Natural killer cell (primary cell): ENCODE results near the gene ERAL1. TPM values are rescaled to one million over a fixed set of nuclear protein-coding genes. Genes with fewer than 3 reads are reported as not detected.
"Not testable (repeated sequence)": the region's sequence is repeated elsewhere in the genome, so short reads cannot be mapped to it uniquely, and the experiment has no call there.

Experiments used
- ATAC-seq, 3 donors: fragments of 150-1000 bp in 2 of 3; fragments of 200-7000 bp in 1 of 3; cut with Tn5 transposase; 1 replicate in 1 of 3; 2 replicates in 2 of 3; pipeline ENCODE4 v1.10.0; 2021; ENCODE audit warnings: mild to moderate bottlenecking in 2 of 3, moderate library complexity in 2 of 3
- DNase-seq, 2 donors: peaks; one replicate each; pipeline versions ENCODE4 v3.0.0 to v3.0.0-alpha.2; 2013 to 2021; ENCODE audit warnings: mixed read lengths in 1 of 2
- H3K27ac ChIP-seq: one replicate; pipeline ENCODE4 v1.5.1; 2013; ENCODE audit warnings: mild to moderate bottlenecking, low read length
- H3K27me3 ChIP-seq: one replicate; pipeline ENCODE4 v1.6.1; 2013; ENCODE audit warnings: low read length; ENCODE audit not compliant: control insufficient read depth, insufficient read depth
- H3K36me3 ChIP-seq: one replicate; pipeline ENCODE4 v1.6.1; 2013; ENCODE audit warnings: low read length; ENCODE audit not compliant: control insufficient read depth, insufficient read depth
- H3K4me1 ChIP-seq: one replicate; pipeline ENCODE4 v1.6.1; 2013; ENCODE audit warnings: low read length; ENCODE audit not compliant: control insufficient read depth, insufficient read depth
- H3K4me3 ChIP-seq: one replicate; pipeline ENCODE4 v1.5.1; 2013; ENCODE audit warnings: low read length
- H3K9me3 ChIP-seq: one replicate; pipeline ENCODE4 v1.6.1; 2013; ENCODE audit warnings: low read length; ENCODE audit not compliant: control insufficient read depth, insufficient read depth
- H3K27ac Mint-ChIP-seq, 2 donors: one replicate each; pipeline ENCODE4 v1.8.0; 2022; ENCODE audit warnings: mild to moderate bottlenecking in 2 of 2, mixed read lengths in 2 of 2, moderate library complexity in 1 of 2
- H3K27me3 Mint-ChIP-seq, 2 donors: one replicate each; pipeline ENCODE4 v1.8.0; 2022; ENCODE audit warnings: low read depth in 2 of 2, mixed read lengths in 2 of 2
- H3K36me3 Mint-ChIP-seq: one replicate; pipeline ENCODE4 v1.8.0; 2022; ENCODE audit warnings: mixed read lengths
- H3K4me1 Mint-ChIP-seq, 2 donors: one replicate each; pipeline ENCODE4 v1.8.0; 2022; ENCODE audit warnings: mixed read lengths in 2 of 2
- H3K4me3 Mint-ChIP-seq: one replicate; pipeline ENCODE4 v1.8.0; 2022; ENCODE audit warnings: mild to moderate bottlenecking, moderate library complexity, mixed read lengths
- H3K9me3 Mint-ChIP-seq, 2 donors: one replicate each; pipeline ENCODE4 v1.8.0; 2022; ENCODE audit warnings: mixed read lengths in 2 of 2
- CTCF ChIP-seq: fragments of 200-600 bp; IDR thresholded peaks from one replicate; pipeline ENCODE4 v1.8.0; 2022; ENCODE audit warnings: antibody characterized with exemption
- WGBS: methylation state at CpG from one replicate; pipeline ENCODE4 v1.1.7; 2013; ENCODE audit warnings: missing lambda C conversion rate; ENCODE audit not compliant: insufficient coverage; 5-methylcytosine and 5-hydroxymethylcytosine counted together
- intact Hi-C: fragments of 100-400 bp; cut with micrococcal nuclease; formaldehyde crosslinking; loops from one replicate; pipeline ENCODE4 v1.14.2; 2022
- total RNA-seq, 4 donors: library from RNA; stranded (reverse); fragments of 120-200 nt in 1 of 4; gene quantifications; one replicate each; pipeline versions ENCODE4 v1.2.3 to v1.2.4, GENCODE V29; 2013 to 2022

ERAL1 gene
- total RNA-seq, 3 donors from 2014 or later (not counting 1 experiment from before 2014, with no cell fraction given): 20.9 to 35.2 (median 27.3) TPM

DNA sequence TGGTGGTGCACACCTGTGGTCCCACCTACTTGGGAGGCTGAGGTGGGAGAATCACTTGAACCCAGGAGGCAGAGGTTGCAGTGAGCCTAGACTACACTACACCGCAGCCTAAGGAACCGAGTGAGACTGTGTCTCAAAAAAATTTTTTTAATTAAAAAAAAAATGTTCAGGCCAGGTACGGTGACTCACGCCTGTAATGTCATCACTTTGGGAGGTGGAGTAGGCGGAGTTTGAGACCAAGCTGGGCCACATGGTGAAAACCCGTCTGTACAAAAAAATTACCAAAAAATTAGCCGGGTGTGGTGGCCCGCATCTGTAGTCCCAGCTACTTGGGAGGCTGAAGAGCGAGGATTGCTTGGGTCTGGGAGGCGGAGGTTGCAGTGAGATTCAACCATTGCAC lies 8.6 kb upstream of the ERAL1 start:
- H3K9me3 Mint-ChIP-seq: no peaks in the 10 kb centered on the region
- no peak overlapping the region for H3K27ac Mint-ChIP-seq
- H3K27ac ChIP-seq: no peak overlapping the region
- no peaks in the 10 kb centered on the region for H3K36me3 ChIP-seq
- peaks cover 13% of the 10 kb centered on the region in 2 donors for H3K4me1 Mint-ChIP-seq
- no peak for TF ChIP-seq CTCF
- no peak overlapping the region for H3K4me3 Mint-ChIP-seq
- DNase-seq: no peak
- no peaks in the 10 kb centered on the region for H3K9me3 ChIP-seq
- no peaks in the 10 kb centered on the region for H3K36me3 Mint-ChIP-seq
- H3K27me3 Mint-ChIP-seq: no peaks in the 10 kb centered on the region
- no peak overlapping the region for H3K4me3 ChIP-seq
- intact Hi-C loops: loop anchor here (10.0 kb wide), 1 partner anchor 49 kb away; the partner anchor contains the start of gene FLOT2
- no peaks in the 10 kb centered on the region for H3K27me3 ChIP-seq
- ATAC-seq: no peak
- H3K4me1 ChIP-seq: peaks cover 16% of the 10 kb centered on the region
- WGBS: 91% methylated on average over 10 of the region's 10 CpGs

DNA sequence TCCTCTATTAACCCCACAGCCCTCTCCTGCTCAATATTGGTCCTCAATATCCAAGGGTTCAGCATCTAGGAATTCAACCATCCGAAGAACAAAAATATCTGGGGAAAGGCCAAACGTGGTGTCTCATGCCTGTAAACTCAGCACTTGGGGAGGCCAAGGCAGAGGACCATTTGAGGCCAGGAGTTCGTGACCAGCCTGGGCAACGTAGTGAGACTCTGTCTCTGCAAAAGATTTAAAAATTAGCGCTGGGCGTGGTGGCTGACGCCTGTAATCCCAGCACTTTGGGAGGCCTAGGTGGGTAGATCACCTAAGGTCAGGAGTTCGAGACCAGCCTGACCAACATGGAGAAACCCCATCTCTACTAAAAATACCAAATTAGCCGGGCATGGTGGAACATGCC lies 8.1 kb upstream of the ERAL1 start:
- DNase-seq, H3K9me3 ChIP-seq, H3K27me3 Mint-ChIP-seq, H3K9me3 Mint-ChIP-seq, H3K4me3 ChIP-seq, H3K4me3 Mint-ChIP-seq, H3K27ac ChIP-seq, H3K27me3 ChIP-seq, H3K27ac Mint-ChIP-seq, H3K36me3 ChIP-seq, ATAC-seq, H3K36me3 Mint-ChIP-seq: not testable (repeated sequence)
- peaks cover 11% of the 10 kb centered on the region for H3K4me1 ChIP-seq
- WGBS: 93% methylated on average over 9 of the region's 9 CpGs
- H3K4me1 Mint-ChIP-seq: peaks cover 11% of the 10 kb centered on the region in 2 donors
- intact Hi-C loops: loop anchor here (10.0 kb wide), 1 partner anchor 48 kb away; the partner anchor contains the start of gene FLOT2

DNA sequence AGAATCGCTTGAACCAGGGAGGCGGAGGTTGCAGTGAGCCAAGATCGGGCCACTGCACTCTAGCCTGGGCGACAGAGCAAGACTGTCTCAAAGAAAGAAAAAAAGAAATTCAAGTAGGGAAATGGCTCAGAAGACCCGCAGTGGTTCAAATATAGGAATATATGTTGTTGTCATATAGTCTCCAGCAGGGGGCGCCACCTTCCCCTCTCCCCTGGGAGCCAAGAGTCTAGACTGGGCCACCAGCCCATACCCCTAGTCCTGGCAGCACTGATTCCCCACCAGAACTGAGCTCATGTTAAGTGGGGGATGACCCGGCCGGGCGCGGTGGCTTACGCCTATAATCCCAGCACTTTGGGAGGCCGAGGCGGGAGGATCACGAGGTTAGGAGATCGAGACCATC lies 6.1 kb upstream of the ERAL1 start:
- ATAC-seq (peak; percentile 65 to 69 (median 65)), DNase-seq (peak; percentile 44 to 74)
- not testable (repeated sequence) for H3K36me3 Mint-ChIP-seq, H3K4me3 ChIP-seq, H3K27ac Mint-ChIP-seq, H3K9me3 Mint-ChIP-seq, H3K9me3 ChIP-seq, H3K4me1 ChIP-seq, H3K4me1 Mint-ChIP-seq, H3K27me3 ChIP-seq, H3K36me3 ChIP-seq, H3K4me3 Mint-ChIP-seq, H3K27ac ChIP-seq, H3K27me3 Mint-ChIP-seq
- WGBS: 87% methylated on average over 15 of the region's 15 CpGs
- intact Hi-C loops: loop anchor here (10.0 kb wide), 1 partner anchor 46 kb away; the partner anchor contains the start of gene FLOT2
- TF ChIP-seq CTCF: peak; percentile 45

DNA sequence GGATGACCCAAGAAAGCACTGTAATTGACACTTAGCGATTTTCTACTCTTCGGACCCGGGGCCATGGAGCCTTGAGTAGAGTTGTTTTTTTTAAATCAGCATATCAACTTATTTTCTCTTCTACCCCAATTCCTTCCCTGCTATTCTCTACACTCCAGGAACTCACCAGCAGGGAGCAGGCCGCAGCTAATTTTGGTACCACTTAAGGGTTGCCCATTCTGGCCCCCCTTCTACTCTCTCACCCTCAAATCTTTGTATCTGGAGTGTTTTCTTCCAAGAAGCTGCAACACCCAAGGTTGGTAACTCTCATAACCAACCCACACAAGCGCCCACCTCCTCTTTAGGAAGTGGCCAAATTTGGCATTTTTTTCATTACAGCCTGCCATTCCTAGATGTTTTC lies 5.5 kb upstream of the ERAL1 start:
- DNase-seq (no peak), ATAC-seq (no peak)
- H3K36me3 Mint-ChIP-seq: no peaks in the 10 kb centered on the region
- Histone ChIP-seq H3K36me3 (no peaks in the 10 kb centered on the region), H3K27me3 (no peaks in the 10 kb centered on the region), H3K9me3 (no peaks in the 10 kb centered on the region), H3K4me3 (no peak overlapping the region), H3K27ac (no peak overlapping the region), H3K4me1 (peaks cover 3% of the 10 kb centered on the region)
- H3K27ac Mint-ChIP-seq: no peak overlapping the region
- H3K27me3 Mint-ChIP-seq: no peaks in the 10 kb centered on the region
- peaks cover 1 to 2% of the 10 kb centered on the region in 2 donors for H3K4me1 Mint-ChIP-seq
- TF ChIP-seq CTCF: no peak
- intact Hi-C loops: loop anchor here (10.0 kb wide), 1 partner anchor 46 kb away; the partner anchor contains the start of gene FLOT2
- WGBS: 33% methylated on average over 2 of the region's 5 CpGs
- no peak overlapping the region for H3K4me3 Mint-ChIP-seq
- H3K9me3 Mint-ChIP-seq: no peaks in the 10 kb centered on the region
